HG03064 (cell line): ENCODE results near the gene EXD3.
A peak's percentile ranks its signal among the peaks of the same experiment; 100 is the strongest.
"Not testable (repeated sequence)": the region's sequence is repeated elsewhere in the genome, so short reads cannot be mapped to it uniquely, and the experiment has no call there.

Source experiments
- ATAC-seq: cut with Tn5 transposase; IDR thresholded peaks from one replicate; pipeline ENCODE4 v1.9.1; 2021; ENCODE audit warnings: low read depth; ENCODE audit not compliant: unreplicated experiment

Gene EXD3

GRCh38 chr9:137422604-137423513, at the start of gene EXD3, which contains the start of gene NOXA1:
TSS of gene EXD3 (minus strand) at chr9:137423162. CDS start at chr9:137395357, 27,805 bp downstream.
TSS of gene NOXA1 (plus strand) at chr9:137423393. CDS start at chr9:137423530, 137 bp downstream.
- peak; percentile 80 for ATAC-seq

- ATAC-seq, result no peak
Measured at GRCh38 chr9:137470785-137471184, 47.8 kb upstream of the EXD3 start.

GRCh38 chr9:137467896-137468295, 44.9 kb upstream of the EXD3 start:
- ATAC-seq, result no peak

GRCh38 chr9:137467161-137467581, 44.2 kb upstream of the EXD3 start:
- ATAC-seq, result no peak

GRCh38 chr9:137466389-137467085, 43.6 kb upstream of the EXD3 start:
- not testable (repeated sequence) for ATAC-seq

- no peak for ATAC-seq
Measured at GRCh38 chr9:137465720-137466388, 42.9 kb upstream of the EXD3 start.

- ATAC-seq, result no peak
Measured at GRCh38 chr9:137465000-137465719, 42.2 kb upstream of the EXD3 start.

- no peak for ATAC-seq
Measured at GRCh38 chr9:137464291-137464999, 41.5 kb upstream of the EXD3 start.

GRCh38 chr9:137463931-137464290, 40.9 kb upstream of the EXD3 start:
- ATAC-seq, result no peak

- ATAC-seq, result no peak
Measured at GRCh38 chr9:137462986-137463930, 40.3 kb upstream of the EXD3 start.

- ATAC-seq, result no peak
Measured at GRCh38 chr9:137462396-137462985, 39.5 kb upstream of the EXD3 start.

- no peak for ATAC-seq
Measured at GRCh38 chr9:137461663-137462395, 38.9 kb upstream of the EXD3 start.

GRCh38 chr9:137461316-137461662, 38.3 kb upstream of the EXD3 start:
- ATAC-seq, result no peak

GRCh38 chr9:137460363-137461315, 37.7 kb upstream of the EXD3 start:
- no peak for ATAC-seq

GRCh38 chr9:137459601-137460362, 36.8 kb upstream of the EXD3 start:
- no peak for ATAC-seq

GRCh38 chr9:137459152-137459600, 36.2 kb upstream of the EXD3 start, which contains the start of gene NSMF:
TSS of gene NSMF (minus strand) at chr9:137459334. CDS start at chr9:137459102, 232 bp downstream.
- ATAC-seq, result no peak
